MM.1S (cell line): ENCODE measurements around the gene YPEL4.
A peak's percentile ranks its signal among the peaks of the same experiment; 100 is the strongest.

Experiments used
- DNase-seq: peaks from one replicate; pipeline ENCODE4 v3.0.0-alpha.2; 2015
- H2AFZ ChIP-seq: fragments of 300-600 bp; sonication (generic); 2 replicates; pipeline ENCODE4 v1.6.0; 2016; ENCODE audit warnings: antibody characterized with exemption, low read length
- H3F3A ChIP-seq: fragments of 300-600 bp; sonication (generic); 2 replicates; pipeline ENCODE4 v1.6.1; 2016; ENCODE audit warnings: mild to moderate bottlenecking, antibody characterized with exemption, low read length, moderate library complexity, mixed read lengths; ENCODE audit not compliant: insufficient read depth
- H3K27ac ChIP-seq: fragments of 300-600 bp; sonication (generic); 2 replicates; pipeline ENCODE4 v1.5.1; 2016; ENCODE audit warnings: mild to moderate bottlenecking, low read length
- H3K27me3 ChIP-seq: fragments of 300-600 bp; sonication (generic); replicated peaks from 2 replicates; pipeline ENCODE4 v1.6.0; 2016; ENCODE audit warnings: low read length; ENCODE audit not compliant: insufficient read depth
- H3K36me3 ChIP-seq: fragments of 300-600 bp; sonication (generic); replicated peaks from 2 replicates; pipeline ENCODE4 v1.6.1; 2016; ENCODE audit warnings: mild to moderate bottlenecking, low read length, mixed read lengths; ENCODE audit not compliant: insufficient read depth
- H3K4me1 ChIP-seq: fragments of 300-600 bp; sonication (generic); 2 replicates; pipeline ENCODE4 v1.6.1; 2016; ENCODE audit warnings: low read length, mixed read lengths
- H3K4me2 ChIP-seq: fragments of 300-600 bp; sonication (generic); 2 replicates; pipeline ENCODE4 v1.6.0; 2016; ENCODE audit warnings: low read depth, low read length
- H3K4me3 ChIP-seq: fragments of 300-600 bp; sonication (generic); 2 replicates; pipeline ENCODE4 v1.5.1; 2016; ENCODE audit warnings: low read length, mixed read lengths
- H3K79me2 ChIP-seq: fragments of 300-600 bp; sonication (generic); 2 replicates; pipeline ENCODE4 v1.6.1; 2016; ENCODE audit warnings: mixed run types, low read length, mixed read lengths
- H3K9ac ChIP-seq: fragments of 300-600 bp; sonication (generic); 2 replicates; pipeline ENCODE4 v1.6.1; 2016; ENCODE audit warnings: low read length, mixed read lengths
- H3K9me2 ChIP-seq: fragments of 300-600 bp; sonication (generic); replicated peaks from 2 replicates; pipeline ENCODE4 v1.6.1; 2016; ENCODE audit warnings: mild to moderate bottlenecking, low read length, mixed read lengths; ENCODE audit not compliant: insufficient read depth
- H3K9me3 ChIP-seq: fragments of 300-600 bp; sonication (generic); replicated peaks from 2 replicates; pipeline ENCODE4 v1.6.1; 2016; ENCODE audit warnings: mild to moderate bottlenecking, low read length, mixed read lengths; ENCODE audit not compliant: insufficient read depth
- H4K20me1 ChIP-seq: fragments of 300-600 bp; sonication (generic); 2 replicates; pipeline ENCODE4 v1.6.1; 2016; ENCODE audit warnings: mild to moderate bottlenecking, low read length, moderate library complexity, mixed read lengths; ENCODE audit not compliant: insufficient read depth
- CTCF ChIP-seq: fragments of 300-600 bp; sonication (generic); IDR thresholded peaks from 2 replicates; pipeline ENCODE4 v1.5.1; 2016; ENCODE audit warnings: antibody characterized with exemption, low read length, mixed read lengths
- EZH2 ChIP-seq: fragments of 300-600 bp; sonication (generic); optimal IDR thresholded peaks from 2 replicates; pipeline ENCODE3; 2017; ENCODE audit warnings: low read depth, mild to moderate bottlenecking, antibody characterized with exemption, low read length, mixed read lengths
- EZH2phosphoT487 ChIP-seq: fragments of 300-600 bp; sonication (generic); IDR thresholded peaks from 2 replicates; pipeline ENCODE4 v1.6.1; 2018; ENCODE audit warnings: antibody characterized with exemption, low read length

Gene YPEL4

DNA sequence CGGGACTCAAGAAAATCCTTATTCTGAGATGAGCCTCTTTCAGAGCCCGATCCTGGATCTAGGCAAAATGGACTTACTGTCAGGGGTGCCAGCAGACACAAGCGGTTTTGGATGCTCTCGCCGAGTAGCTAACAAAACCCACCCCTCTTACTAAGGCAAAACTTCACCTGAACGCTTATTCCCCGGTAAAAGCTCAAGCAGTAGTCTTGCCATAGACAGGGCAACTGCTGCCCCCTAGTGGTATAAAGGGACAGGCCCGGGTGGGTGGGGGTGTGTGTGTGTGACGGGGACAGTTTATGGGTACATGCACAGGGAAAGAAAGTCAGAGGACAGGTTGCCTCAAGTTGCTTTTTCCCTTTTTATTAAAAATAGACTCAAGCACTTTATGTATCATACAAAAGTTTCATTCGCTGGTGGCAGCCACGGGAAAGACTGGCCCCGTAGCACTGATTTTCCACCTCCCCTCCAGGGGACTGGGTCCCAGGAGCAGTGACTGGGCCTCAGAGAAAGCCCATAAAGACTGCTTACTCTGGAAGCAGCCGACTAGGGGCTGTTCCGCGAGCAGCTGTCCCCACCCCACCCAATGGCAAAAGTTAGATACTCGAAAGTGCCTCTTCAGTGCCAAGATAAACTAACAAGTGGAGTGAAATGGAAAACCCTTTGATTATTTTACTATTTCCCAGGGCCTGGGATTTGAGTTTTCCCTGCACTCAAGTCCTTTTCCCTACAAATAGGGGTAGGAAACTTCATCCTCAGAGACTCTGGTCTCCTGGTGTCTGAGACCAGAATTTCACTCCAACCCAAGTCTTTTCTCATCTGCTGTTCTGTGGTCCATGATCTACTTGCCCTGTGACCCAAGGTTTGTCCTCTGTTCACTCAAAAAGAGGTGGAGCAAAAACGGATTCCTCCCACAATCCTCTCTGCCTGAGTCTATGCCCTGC lies 4.7 kb downstream of the YPEL4 start:
- H4K20me1 ChIP-seq, result no peaks in the 10 kb centered on the region
- H3K27me3 ChIP-seq, result peaks cover 29% of the 10 kb centered on the region
- DNase-seq, result peak; percentile 76
- no peaks in the 10 kb centered on the region for H3K9me3 ChIP-seq
- H3K36me3 ChIP-seq, result no peaks in the 10 kb centered on the region
- H3F3A ChIP-seq, result peaks cover 13% of the 10 kb centered on the region
- H3K9me2 ChIP-seq, result no peaks in the 10 kb centered on the region
- no peaks in the 10 kb centered on the region for H3K79me2 ChIP-seq
- peaks cover 20% of the 10 kb centered on the region for H3K4me1 ChIP-seq
- peak overlapping the region; percentile 40; the same call in 1 of the 2 replicates for H3K4me2 ChIP-seq
- no peak overlapping the region for H3K9ac ChIP-seq
- TF ChIP-seq CTCF (peak; percentile 91), EZH2 (no peak), EZH2phosphoT487 (no peak)
- H2AFZ ChIP-seq, result no peak overlapping the region
- no peak overlapping the region for H3K27ac ChIP-seq
- H3K4me3 ChIP-seq, result no peak overlapping the region

GRCh38 chr11:57643802-57644201 lies 5.9 kb downstream of the YPEL4 start:
- Histone ChIP-seq H3K9me3 (no peaks in the 10 kb centered on the region), H4K20me1 (no peaks in the 10 kb centered on the region), H3K36me3 (no peaks in the 10 kb centered on the region), H3K27ac (no peak overlapping the region), H3K27me3 (peaks cover 23% of the 10 kb centered on the region), H3K4me3 (no peak overlapping the region), H3K4me2 (no peak overlapping the region), H3K9ac (no peak overlapping the region), H3K4me1 (peaks cover 14% of the 10 kb centered on the region), H3K9me2 (no peaks in the 10 kb centered on the region), H3F3A (peaks cover 10% of the 10 kb centered on the region), H3K79me2 (no peaks in the 10 kb centered on the region), H2AFZ (no peak overlapping the region)
- TF ChIP-seq EZH2, result no peak
- no peak for TF ChIP-seq EZH2phosphoT487
- TF ChIP-seq CTCF, result no peak
- no peak for DNase-seq

GRCh38 chr11:57641011-57641807 lies 8.5 kb downstream of the YPEL4 start:
- H3K27me3 ChIP-seq, result no peaks in the 10 kb centered on the region
- no peak overlapping the region for H3K4me2 ChIP-seq
- peaks cover 3% of the 10 kb centered on the region; the same call in 1 of the 2 replicates for H3K4me1 ChIP-seq
- no peak overlapping the region for H3K9ac ChIP-seq
- peak; percentile 63 for DNase-seq
- no peak overlapping the region for H3K27ac ChIP-seq
- no peaks in the 10 kb centered on the region for H3K79me2 ChIP-seq
- TF ChIP-seq EZH2phosphoT487 (no peak), EZH2 (no peak), CTCF (peak; percentile 55)
- H3K9me3 ChIP-seq, result no peaks in the 10 kb centered on the region
- H4K20me1 ChIP-seq, result no peaks in the 10 kb centered on the region
- H3F3A ChIP-seq, result peaks cover 5% of the 10 kb centered on the region; the same call in 1 of the 2 replicates
- no peaks in the 10 kb centered on the region for H3K9me2 ChIP-seq
- H2AFZ ChIP-seq, result no peak overlapping the region
- H3K4me3 ChIP-seq, result no peak overlapping the region
- no peaks in the 10 kb centered on the region for H3K36me3 ChIP-seq
